Duodenal mucosa (tissue), 2 donors: ENCODE measurements around the gene GIMAP8.
A peak's percentile ranks its signal among the peaks of the same experiment; 100 is the strongest.
"Not testable (repeated sequence)": the region's sequence is repeated elsewhere in the genome, so short reads cannot be mapped to it uniquely, and the experiment has no call there.

Experiments
- H3K27ac ChIP-seq: one replicate; pipeline ENCODE4 v1.7.0; 2013; ENCODE audit warnings: low read depth, low read length
- H3K27me3 ChIP-seq, 2 donors: one replicate each; pipeline ENCODE4 v1.7.0; 2013; ENCODE audit warnings: low read length in 2 of 2, control low read depth in 1 of 2; ENCODE audit not compliant: insufficient read depth in 2 of 2, control insufficient read depth in 1 of 2
- H3K36me3 ChIP-seq, 2 donors: one replicate each; pipeline ENCODE4 v1.7.0; 2013; ENCODE audit warnings: low read length in 2 of 2, control low read depth in 1 of 2; ENCODE audit not compliant: insufficient read depth in 2 of 2, control insufficient read depth in 1 of 2
- H3K4me1 ChIP-seq, 2 donors: one replicate each; pipeline ENCODE4 v1.7.0; 2013; ENCODE audit warnings: low read length in 2 of 2, control low read depth in 1 of 2; ENCODE audit not compliant: insufficient read depth in 2 of 2, control insufficient read depth in 1 of 2
- H3K4me3 ChIP-seq, 2 donors: one replicate each; pipeline ENCODE4 v1.7.0; 2013; ENCODE audit warnings: low read length in 2 of 2, low read depth in 1 of 2
- H3K9ac ChIP-seq, 2 donors: one replicate each; pipeline ENCODE4 v1.7.0; 2013; ENCODE audit warnings: low read length in 2 of 2, low read depth in 1 of 2
- H3K9me3 ChIP-seq, 2 donors: one replicate each; pipeline ENCODE4 v1.7.0; 2013; ENCODE audit warnings: low read length in 2 of 2, control low read depth in 1 of 2; ENCODE audit not compliant: control insufficient read depth in 1 of 2

The GIMAP8 gene

GRCh38 chr7:150449206-150449952, 1.1 kb upstream of the GIMAP8 start:
- H3K36me3 ChIP-seq = no peaks in the 10 kb centered on the region
- H3K27me3 ChIP-seq = no peaks in the 10 kb centered on the region
- H3K4me3 ChIP-seq = peak overlapping the region in 1 of 2 donors; percentile 21
- H3K9ac ChIP-seq = no peak overlapping the region
- H3K4me1 ChIP-seq = peaks cover 0 to 14% of the 10 kb centered on the region in 2 donors
- H3K27ac ChIP-seq = peak overlapping the region; percentile 5
- no peaks in the 10 kb centered on the region for H3K9me3 ChIP-seq

DNA sequence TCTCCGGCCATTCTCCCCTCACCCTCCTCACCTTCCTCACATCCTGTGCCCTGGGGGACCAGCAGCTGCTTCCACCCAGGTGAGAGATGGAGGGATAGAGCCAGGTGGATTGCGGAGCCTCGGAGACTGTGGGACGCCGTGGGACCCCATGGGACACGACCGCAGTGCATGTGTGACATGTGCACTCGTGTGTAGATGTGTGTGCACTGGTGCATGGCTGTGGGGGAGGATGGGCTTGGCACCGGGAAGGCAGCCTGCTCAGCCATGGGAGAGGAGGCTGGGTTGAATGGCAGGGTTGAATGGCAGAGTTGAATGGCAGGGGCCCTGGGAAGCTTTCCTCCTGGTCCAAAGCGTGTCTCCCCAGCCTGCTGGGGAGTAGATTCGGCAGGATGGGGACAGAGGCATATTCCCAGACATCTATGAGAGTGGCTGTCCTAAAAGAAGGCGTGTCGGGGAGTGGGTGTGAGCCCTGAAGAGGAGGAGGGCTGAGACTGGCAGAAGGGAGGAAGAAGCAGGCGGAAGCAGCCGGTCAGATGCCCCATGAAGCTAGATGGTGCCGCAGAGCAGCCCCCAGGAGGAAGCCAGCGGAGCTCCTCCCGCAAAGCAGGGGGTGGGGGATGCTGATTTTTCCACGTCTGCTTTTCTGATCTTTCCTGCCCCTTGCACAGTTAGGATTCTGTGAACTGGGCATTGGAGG, 815 bp downstream of the GIMAP8 start:
- H3K4me3 ChIP-seq = peak overlapping the region; percentile 56 to 76
- H3K27me3 ChIP-seq = no peaks in the 10 kb centered on the region
- peak overlapping the region; percentile 46 for H3K27ac ChIP-seq
- H3K9me3 ChIP-seq = no peaks in the 10 kb centered on the region
- H3K4me1 ChIP-seq = peaks cover 0 to 14% of the 10 kb centered on the region in 2 donors
- no peaks in the 10 kb centered on the region for H3K36me3 ChIP-seq
- H3K9ac ChIP-seq = peak overlapping the region; percentile 64 to 80

- Histone ChIP-seq H3K9ac (peak overlapping the region; percentile 64 to 80), H3K9me3 (no peaks in the 10 kb centered on the region), H3K4me3 (peak overlapping the region; percentile 56 to 76), H3K36me3 (no peaks in the 10 kb centered on the region), H3K4me1 (peaks cover 0 to 14% of the 10 kb centered on the region in 2 donors), H3K27me3 (no peaks in the 10 kb centered on the region), H3K27ac (no peak overlapping the region)
Observed at GRCh38 chr7:150451833-150452461, 1.5 kb downstream of the GIMAP8 start.

GRCh38 chr7:150453181-150453580, 2.8 kb downstream of the GIMAP8 start:
- no peaks in the 10 kb centered on the region for H3K36me3 ChIP-seq
- H3K27me3 ChIP-seq = no peaks in the 10 kb centered on the region
- no peaks in the 10 kb centered on the region for H3K9me3 ChIP-seq
- peaks cover 0 to 13% of the 10 kb centered on the region in 2 donors for H3K4me1 ChIP-seq
- H3K9ac ChIP-seq = no peak overlapping the region
- H3K4me3 ChIP-seq = peak overlapping the region in 1 of 2 donors; percentile 17
- no peak overlapping the region for H3K27ac ChIP-seq

DNA sequence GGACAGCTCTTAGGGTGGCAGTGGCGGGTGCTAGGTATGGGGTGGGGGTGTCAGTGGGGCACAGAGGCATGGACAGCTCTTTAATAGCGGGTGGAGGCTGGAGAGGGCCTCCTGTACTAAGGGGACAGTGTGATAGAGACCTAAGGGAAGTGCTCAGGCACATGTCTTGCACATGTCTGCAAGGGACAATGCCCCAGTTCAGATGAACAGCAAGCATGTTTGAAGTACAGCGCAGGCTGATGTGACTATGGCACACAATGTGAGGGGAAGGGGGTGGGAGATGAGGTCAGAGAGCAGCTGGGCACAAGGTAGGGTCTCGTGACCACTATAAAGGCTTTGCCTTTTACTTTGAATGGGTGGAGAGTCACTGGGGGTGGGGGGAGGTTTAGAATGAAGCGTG, 3.5 kb downstream of the GIMAP8 start:
- Histone ChIP-seq H3K9ac (no peak overlapping the region), H3K36me3 (no peaks in the 10 kb centered on the region), H3K27me3 (no peaks in the 10 kb centered on the region), H3K4me1 (peaks cover 0 to 11% of the 10 kb centered on the region in 2 donors), H3K27ac (no peak overlapping the region), H3K4me3 (no peak overlapping the region), H3K9me3 (no peaks in the 10 kb centered on the region)

DNA sequence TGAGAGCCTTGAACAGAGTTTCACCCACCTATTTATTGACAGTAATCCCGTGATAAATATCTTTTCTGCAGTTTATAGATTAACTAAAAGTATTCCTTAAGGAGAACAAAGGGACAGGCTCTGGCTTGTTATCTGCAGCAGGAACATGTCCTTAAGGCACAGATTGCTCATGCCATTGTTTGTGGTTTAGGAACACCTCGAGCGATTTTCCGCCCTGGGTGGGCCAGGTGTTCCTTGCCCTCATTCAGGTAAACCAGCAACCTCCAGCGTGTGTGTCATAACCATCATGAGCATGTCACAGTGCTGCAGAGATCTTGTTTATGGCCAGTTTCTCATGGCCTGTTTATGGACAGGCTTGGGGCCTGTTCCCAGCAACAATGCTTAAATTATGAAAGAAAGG, 6.6 kb downstream of the GIMAP8 start:
- H3K27ac ChIP-seq, H3K4me3 ChIP-seq, H3K9ac ChIP-seq, H3K4me1 ChIP-seq, H3K9me3 ChIP-seq, H3K27me3 ChIP-seq, H3K36me3 ChIP-seq: not testable (repeated sequence)

DNA sequence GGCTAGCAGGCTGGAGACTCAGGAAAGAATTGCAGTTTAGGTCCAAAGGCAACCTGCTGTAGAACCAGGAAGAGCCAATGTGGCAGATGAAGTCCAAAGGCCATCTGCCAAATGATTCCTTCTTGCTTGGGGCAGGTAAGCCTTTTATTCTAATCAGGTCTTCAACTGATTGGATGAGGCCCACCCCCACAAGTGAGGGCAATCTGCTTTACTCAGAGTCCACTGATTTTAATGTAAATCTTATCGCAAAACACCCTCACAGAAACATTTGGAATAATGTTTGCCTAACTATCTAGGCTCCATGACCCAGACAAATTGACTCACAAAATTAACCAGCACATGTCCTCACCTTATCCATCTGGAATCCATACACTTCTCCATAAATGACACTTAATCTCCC, 7.8 kb downstream of the GIMAP8 start:
- H3K4me1 ChIP-seq = no peaks in the 10 kb centered on the region
- H3K27ac ChIP-seq = no peak overlapping the region
- H3K27me3 ChIP-seq = no peaks in the 10 kb centered on the region
- peaks cover 0 to 8% of the 10 kb centered on the region in 2 donors for H3K9me3 ChIP-seq
- H3K4me3 ChIP-seq = no peak overlapping the region
- H3K9ac ChIP-seq = no peak overlapping the region
- no peaks in the 10 kb centered on the region for H3K36me3 ChIP-seq

DNA sequence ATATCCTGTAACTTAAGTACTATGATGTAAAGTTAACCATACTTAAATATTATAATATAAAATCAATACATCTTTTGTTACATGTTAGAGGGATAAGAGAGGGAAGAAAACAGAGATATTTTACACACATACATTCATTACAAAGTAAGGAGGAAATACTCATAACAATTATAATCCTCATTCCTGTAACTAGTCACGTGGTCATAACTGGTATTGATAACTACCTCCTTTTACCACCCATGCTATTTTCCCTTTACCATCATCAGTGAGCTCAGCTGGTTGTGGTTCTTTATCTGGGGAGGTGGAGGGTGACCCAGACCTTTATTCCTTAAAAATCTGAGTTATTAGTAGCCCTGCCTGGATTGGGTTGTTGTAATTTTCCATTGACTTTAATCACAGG, 8.3 kb downstream of the GIMAP8 start:
- Histone ChIP-seq H3K36me3 (no peaks in the 10 kb centered on the region), H3K27ac (no peak overlapping the region), H3K4me1 (no peaks in the 10 kb centered on the region), H3K9ac (no peak overlapping the region), H3K9me3 (peaks cover 0 to 8% of the 10 kb centered on the region in 2 donors), H3K27me3 (no peaks in the 10 kb centered on the region), H3K4me3 (no peak overlapping the region)

DNA sequence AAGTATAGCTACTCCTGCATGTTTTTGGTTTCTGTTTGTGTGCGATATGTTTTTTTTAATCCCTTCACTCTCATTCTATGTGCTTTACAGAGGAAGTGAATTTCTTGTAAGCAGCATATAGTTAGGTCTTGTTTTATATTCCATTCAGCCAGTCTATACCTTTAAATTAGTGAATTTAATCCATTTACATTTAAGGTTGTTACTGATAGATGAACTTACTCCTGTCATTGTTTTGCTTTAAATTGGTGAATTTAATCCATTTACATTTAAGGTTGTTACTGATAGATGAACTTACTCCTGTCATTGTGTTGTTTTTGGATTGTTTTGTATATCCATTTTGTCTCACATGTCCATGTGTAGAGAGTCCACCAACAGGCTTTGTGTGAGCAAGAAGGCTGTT, 11.1 kb downstream of the GIMAP8 start:
- Histone ChIP-seq H3K9ac (no peak overlapping the region), H3K27me3 (no peaks in the 10 kb centered on the region), H3K36me3 (peaks cover 0 to under 1% of the 10 kb centered on the region in 2 donors), H3K9me3 (peaks cover 0 to 8% of the 10 kb centered on the region in 2 donors), H3K4me3 (no peak overlapping the region), H3K27ac (no peak overlapping the region), H3K4me1 (peaks cover 3 to 4% of the 10 kb centered on the region in 2 donors)

GRCh38 chr7:150462413-150462812, 12.0 kb downstream of the GIMAP8 start:
- Histone ChIP-seq H3K4me3 (no peak overlapping the region), H3K36me3 (peaks cover 0 to 4% of the 10 kb centered on the region in 2 donors), H3K27ac (no peak overlapping the region), H3K27me3 (no peaks in the 10 kb centered on the region), H3K9me3 (peaks cover 0 to 8% of the 10 kb centered on the region in 2 donors), H3K9ac (no peak overlapping the region), H3K4me1 (peaks cover 3 to 4% of the 10 kb centered on the region in 2 donors)
